Measurements from ENCODE around the gene SEC14L5. TPM values are rescaled to one million over a fixed set of nuclear protein-coding genes. Genes with fewer than 3 reads are reported as not detected.

The SEC14L5 gene
- total RNA-seq, 1 experiment from 2014 or later, result 1.8 TPM

- H3K27me3 ChIP-seq (ENCODE audit: insufficient read depth, low read depth), result no peaks in the 10 kb centered on the region
- H3K79me2 ChIP-seq (ENCODE audit: low read depth), result no peaks in the 10 kb centered on the region
- TF ChIP-seq EZH2 (IDR thresholded peaks at IDR 0.05; ENCODE audit: low read depth), result no peak
- no peak for TF ChIP-seq CTCF (conservative IDR thresholded peaks at IDR 0.05)
- no peak for DNase-seq
- no peak overlapping the region for H3K4me2 ChIP-seq
- CTCF ChIA-PET, result interaction anchor here (0.7 kb wide), 1 partner anchor 52 kb away, joined by 3 read pairs; no protein-coding TSS in a partner anchor
- no TSS peak for BruUV-seq (replicated peaks)
- H3K9me3 ChIP-seq (ENCODE audit: insufficient read depth, low read depth), result no peaks in the 10 kb centered on the region
- peaks cover 14% of the 10 kb centered on the region for H3F3A ChIP-seq (ENCODE audit: insufficient read depth, low read depth)
- no peaks in the 10 kb centered on the region for H3K36me3 ChIP-seq (ENCODE audit: low read depth)
- POLR2A ChIA-PET (ENCODE audit: unreplicated experiment), result no interaction called here
- H3K4me3 ChIP-seq, result no peak overlapping the region
- H4K20me1 ChIP-seq (ENCODE audit: insufficient read depth), result no peaks in the 10 kb centered on the region
- peaks cover 18% of the 10 kb centered on the region for H3K4me1 ChIP-seq (replicated peaks; ENCODE audit: insufficient read depth)
- intact Hi-C loops (cut with micrococcal nuclease; ENCODE audit: unreplicated experiment), result no loop called here
- no peak overlapping the region for H2AFZ ChIP-seq
- no peak overlapping the region for H3K27ac ChIP-seq
- no peaks in the 10 kb centered on the region for H3K9me2 ChIP-seq (ENCODE audit: insufficient read depth)
Measured at GRCh38 chr16:5040451-5040850, 82.3 kb downstream of the SEC14L5 start.

- no TSS peak for BruUV-seq (replicated peaks)
- TF ChIP-seq EZH2 (IDR thresholded peaks at IDR 0.05; ENCODE audit: low read depth) (no peak), CTCF (conservative IDR thresholded peaks at IDR 0.05) (no peak)
- DNase-seq, result peak; percentile 60 to 87
- Histone ChIP-seq H3K9me2 (ENCODE audit: insufficient read depth) (no peaks in the 10 kb centered on the region), H3K27ac (no peak overlapping the region), H2AFZ (no peak overlapping the region), H3K4me2 (peak overlapping the region; percentile 51), H3K36me3 (ENCODE audit: low read depth) (no peaks in the 10 kb centered on the region), H3K79me2 (ENCODE audit: low read depth) (no peaks in the 10 kb centered on the region), H4K20me1 (ENCODE audit: insufficient read depth) (no peaks in the 10 kb centered on the region), H3K4me1 (replicated peaks; ENCODE audit: insufficient read depth) (peaks cover 18% of the 10 kb centered on the region), H3F3A (ENCODE audit: insufficient read depth, low read depth) (peaks cover 14% of the 10 kb centered on the region), H3K27me3 (ENCODE audit: insufficient read depth, low read depth) (0 out of 2 replicates have a peak, but pooled peaks cover under 1% of the 10 kb centered on the region), H3K9me3 (ENCODE audit: insufficient read depth, low read depth) (no peaks in the 10 kb centered on the region), H3K4me3 (no peak overlapping the region)
- CTCF ChIA-PET, result no interaction called here
- POLR2A ChIA-PET (ENCODE audit: unreplicated experiment), result no interaction called here
- intact Hi-C loops (cut with micrococcal nuclease; ENCODE audit: unreplicated experiment), result no loop called here
Measured at GRCh38 chr16:5041600-5042133, 83.5 kb downstream of the SEC14L5 start.

- CTCF ChIA-PET, result no interaction called here
Measured at GRCh38 chr16:5042574-5043171, 84.5 kb downstream of the SEC14L5 start.

More at GRCh38 chr16:5042574-5043171, 84.5 kb downstream of the SEC14L5 start:
- Histone ChIP-seq H4K20me1 (ENCODE audit: insufficient read depth) (no peaks in the 10 kb centered on the region), H3K27ac (no peak overlapping the region), H3K9me3 (ENCODE audit: insufficient read depth, low read depth) (no peaks in the 10 kb centered on the region), H3K79me2 (ENCODE audit: low read depth) (no peaks in the 10 kb centered on the region), H3K4me3 (no peak overlapping the region), H3K27me3 (ENCODE audit: insufficient read depth, low read depth) (peaks cover 9% of the 10 kb centered on the region; the same call in 1 of the 2 replicates), H3K4me1 (replicated peaks; ENCODE audit: insufficient read depth) (peaks cover 18% of the 10 kb centered on the region), H2AFZ (no peak overlapping the region), H3K4me2 (peak overlapping the region; percentile 51; the same call in 1 of the 2 replicates), H3K9me2 (ENCODE audit: insufficient read depth) (no peaks in the 10 kb centered on the region), H3F3A (ENCODE audit: insufficient read depth, low read depth) (peaks cover 14% of the 10 kb centered on the region), H3K36me3 (ENCODE audit: low read depth) (no peaks in the 10 kb centered on the region)
- POLR2A ChIA-PET (ENCODE audit: unreplicated experiment), result no interaction called here
- no peak for TF ChIP-seq CTCF (conservative IDR thresholded peaks at IDR 0.05)
- no peak for TF ChIP-seq EZH2 (IDR thresholded peaks at IDR 0.05; ENCODE audit: low read depth)
- DNase-seq, result no peak
- intact Hi-C loops (cut with micrococcal nuclease; ENCODE audit: unreplicated experiment), result no loop called here
- BruUV-seq (replicated peaks), result no TSS peak
